HepG2 (cell line): ENCODE data around the gene FAM221B. TPM values are rescaled to one million over a fixed set of nuclear protein-coding genes. Genes with fewer than 3 reads are reported as not detected.

Experiments used
- ATAC-seq: fragments of 200-7000 bp; cut with Tn5 transposase; 3 replicates; pipeline ENCODE4 v1.9.1; 2020; ENCODE audit warnings: mild to moderate bottlenecking, moderate library complexity
- BruUV-seq: library from RNA; stranded (reverse); fragments of 400-500 nt; replicated peaks from 2 replicates; lab custom pipeline; 2021; lab: Mats Ljungman, UMichigan
- CTCF ChIA-PET: fragments of 300-600 bp; formaldehyde crosslinking; extraction: SDS; loops from one replicate; lab custom pipeline; 2021; ENCODE audit warnings: low total read pairs, inconsistent platforms, low intra/inter-chr PET ratio; lab: Yijun Ruan, JAX
- POLR2A ChIA-PET: fragments of 350-600 bp; sonication (Branson Sonifier 250); formaldehyde crosslinking; loops from one replicate; lab custom pipeline; 2020; ENCODE audit warnings: antibody characterized with exemption, inconsistent platforms; lab: Yijun Ruan, JAX
- DNase-seq: peaks from one replicate; pipeline ENCODE4 v3.0.0-alpha.2; 2015; ENCODE audit warnings: low spot score
- FAIRE-seq: peaks from 3 replicates; lab custom pipeline; 2011; peaks lifted over from hg19 to GRCh38; lab: Jason Lieb, UNC
- H2AFZ ChIP-seq: one replicate; pipeline ENCODE4 v1.6.1; 2011; ENCODE audit warnings: low read length, inconsistent platforms
- H3K27ac ChIP-seq: fragments of 300-600 bp; 3 replicates; pipeline ENCODE4 v1.8.0; 2011; ENCODE audit warnings: mixed run types, mild to moderate bottlenecking, mixed read lengths, low read length, inconsistent platforms; ENCODE audit not compliant: insufficient read depth; ENCODE audit errors: extremely low read length
- H3K27me3 ChIP-seq, 2 experiments: fragments of 200-600 bp in 1 of 2; 2 replicates in 1 of 2; 3 replicates in 1 of 2; pipeline versions ENCODE4 v1.6.0 to v1.8.0; 2011; ENCODE audit warnings: low read length in 2 of 2, mild to moderate bottlenecking in 2 of 2, moderate library complexity in 2 of 2, inconsistent platforms in 1 of 2; ENCODE audit not compliant: insufficient read depth in 2 of 2, control insufficient read depth in 1 of 2
- H3K36me3 ChIP-seq, 2 experiments: fragments of 200-600 bp in 1 of 2; replicated peaks in 1 of 2; 2 replicates in 1 of 2; 3 replicates in 1 of 2; pipeline versions ENCODE4 v1.5.1 to v1.8.0; 2011; ENCODE audit warnings: low read length in 2 of 2, inconsistent platforms in 1 of 2; ENCODE audit not compliant: insufficient read depth in 2 of 2, control insufficient read depth in 1 of 2
- H3K4me1 ChIP-seq: 2 replicates; pipeline ENCODE4 v1.5.1; 2012; ENCODE audit warnings: low read length, inconsistent platforms; ENCODE audit not compliant: insufficient read depth
- H3K4me2 ChIP-seq: 2 replicates; pipeline ENCODE4 v1.6.0; 2011; ENCODE audit warnings: low read depth, low read length, inconsistent platforms
- H3K4me3 ChIP-seq, 3 experiments: fragments of 200-600 bp in 1 of 3; sonication (generic), shearing (Covaris generic) in 1 of 3; replicated peaks in 1 of 3; 2 replicates each; pipeline ENCODE4 v1.5.1; 2011 to 2016; ENCODE audit warnings: low read length in 3 of 3, inconsistent platforms in 2 of 3, low read depth in 2 of 3, mild to moderate bottlenecking in 2 of 3, control low read depth in 1 of 3, mixed read lengths in 1 of 3; ENCODE audit not compliant: insufficient read depth in 1 of 3
- H3K79me2 ChIP-seq: one replicate; pipeline ENCODE4 v1.6.1; 2011; ENCODE audit warnings: low read length, inconsistent platforms; ENCODE audit not compliant: insufficient read depth
- H3K9ac ChIP-seq: 2 replicates; pipeline ENCODE4 v1.6.0; 2011; ENCODE audit warnings: mild to moderate bottlenecking, low read depth, low read length, inconsistent platforms; ENCODE audit not compliant: insufficient read depth
- H3K9me3 ChIP-seq: 2 replicates; pipeline ENCODE4 v1.5.1; 2012; ENCODE audit warnings: mild to moderate bottlenecking, low read length
- H4K20me1 ChIP-seq: 2 replicates; pipeline ENCODE4 v1.6.0; 2011; ENCODE audit warnings: inconsistent platforms, mild to moderate bottlenecking, low read length, moderate library complexity; ENCODE audit not compliant: insufficient read depth
- NRL ChIP-seq: sonication (generic); formaldehyde crosslinking; IDR thresholded peaks from 2 replicates; pipeline ENCODE4 v1.5.0; 2020; ENCODE audit warnings: missing genetic modification reagents, mild to moderate bottlenecking, moderate library complexity, borderline replicate concordance
- STAT5B ChIP-seq: sonication (generic); formaldehyde crosslinking; IDR thresholded peaks from 2 replicates; pipeline ENCODE4 v1.4.0; 2020; ENCODE audit warnings: missing genetic modification reagents
- TARDBP ChIP-seq: sonication (generic); formaldehyde crosslinking; IDR thresholded peaks from 2 replicates; pipeline ENCODE4 v1.8.0; 2022; ENCODE audit warnings: mild to moderate bottlenecking, missing genetic modification reagents
- TOE1 ChIP-seq: sonication (generic); formaldehyde crosslinking; IDR thresholded peaks from 2 replicates; pipeline ENCODE4 v1.4.0; 2020; ENCODE audit warnings: mild to moderate bottlenecking, missing genetic modification reagents
- ZMYM3 ChIP-seq: sonication (generic); formaldehyde crosslinking; IDR thresholded peaks from 2 replicates; pipeline ENCODE4 v1.5.1; 2020; ENCODE audit warnings: mild to moderate bottlenecking, missing genetic modification reagents
- ZNF567 ChIP-seq: sonication (generic); formaldehyde crosslinking; IDR thresholded peaks from 2 replicates; pipeline ENCODE4 v1.8.1; 2023; ENCODE audit warnings: mild to moderate bottlenecking, missing genetic modification reagents, borderline replicate concordance
- ZNF781 ChIP-seq: sonication (generic); formaldehyde crosslinking; IDR thresholded peaks from 2 replicates; pipeline ENCODE4 v1.5.1; 2020; ENCODE audit warnings: borderline replicate concordance, mild to moderate bottlenecking, missing genetic modification reagents; ENCODE audit errors: not compliant biosample characterization
- WGBS: methylation state at CpG from one replicate; pipeline ENCODE4 v1.1.6; 2017; ENCODE audit warnings: low lambda C conversion rate; 5-methylcytosine and 5-hydroxymethylcytosine counted together
- in situ Hi-C: cut with HindIII; loops from 2 replicates; pipeline ENCODE4 v1.10.0; 2017; ENCODE audit warnings: low pct_unique_long_range_greater_than_20kb; ENCODE audit not compliant: extremely low pct_ligation_motif_present
- intact Hi-C: fragments of 100-400 bp; cut with micrococcal nuclease; formaldehyde crosslinking; loops from one replicate; pipeline ENCODE4 v1.10.0; 2022; ENCODE audit not compliant: unreplicated experiment
- polyA plus RNA-seq, 8 experiments: library from polyadenylated mRNA; depleted of rRNA in 3 of 8; stranded (reverse) in 7 of 8; unstranded in 1 of 8; fragments of >200 nt; fragmentation: Illumina TruSeq in 4 of 8; extraction: Trizol in 4 of 8; gene quantifications; 2 replicates each; pipeline versions ENCODE4 v1.2.1 to v1.2.3, GENCODE V29; 2011 to 2016; ENCODE audit warnings: low read depth in 4 of 8, missing spikeins in 1 of 8, mixed read lengths in 1 of 8; ENCODE audit not compliant: insufficient read depth in 1 of 8
- total RNA-seq, 5 experiments: library from RNA; depleted of rRNA; stranded (reverse); fragments of >200 nt; fragmentation: Illumina TruSeq; extraction: Trizol; gene quantifications; 2 replicates each; pipeline ENCODE4 v1.2.3, GENCODE V29; 2016; ENCODE audit warnings: low read depth in 1 of 5
- TF ChIP-seq, protein P1 (sequence below): sonication (generic); formaldehyde crosslinking; IDR thresholded peaks from 2 replicates; pipeline ENCODE4 v1.8.1; 2023; ENCODE audit warnings: mild to moderate bottlenecking, inconsistent platforms, moderate library complexity, missing genetic modification reagents, borderline replicate concordance
- TF ChIP-seq, protein P2 (sequence below): sonication (generic); formaldehyde crosslinking; IDR thresholded peaks from 2 replicates; pipeline ENCODE4 v1.4.0; 2020; ENCODE audit warnings: mild to moderate bottlenecking, missing genetic modification reagents
- TF ChIP-seq, protein P3 (sequence below), 2 experiments: sonication (generic) in 1 of 2; formaldehyde crosslinking in 1 of 2; IDR thresholded peaks; 2 replicates each; pipeline versions ENCODE4 v1.4.0 to v1.6.1; 2018 to 2020; ENCODE audit warnings: missing genetic modification reagents in 2 of 2, borderline replicate concordance in 1 of 2, low read depth in 1 of 2, mild to moderate bottlenecking in 1 of 2, missing biosample characterization in 1 of 2
- TF ChIP-seq, protein P4 (sequence below): sonication (generic); formaldehyde crosslinking; conservative IDR thresholded peaks from 2 replicates; pipeline ENCODE4 v1.8.1; 2023; ENCODE audit warnings: missing genetic modification reagents

Gene FAM221B
- total and polyA plus RNA-seq, 2 of the 13 experiments (the other 11 are each of a cell fraction or from before 2014, with no cell fraction given): not detected

DNA sequence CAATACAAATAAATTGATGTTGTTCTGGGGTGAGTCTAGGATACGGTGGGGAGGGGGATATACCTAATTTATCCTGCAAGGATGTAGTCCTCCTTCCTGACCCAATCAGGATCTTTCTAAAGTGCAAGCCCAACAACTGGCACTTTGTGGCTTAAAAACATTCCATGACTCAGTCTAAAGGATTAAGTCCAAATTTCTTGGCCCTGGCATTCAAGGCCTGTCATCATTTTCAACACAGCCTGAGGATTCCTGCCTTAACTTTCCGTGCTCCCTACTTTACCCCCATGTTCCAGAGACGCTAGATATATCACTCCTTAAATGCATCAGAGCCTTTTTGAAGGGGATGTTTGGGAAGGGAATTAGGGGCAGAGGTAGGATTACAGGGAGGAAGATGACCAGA is 1.0 kb downstream of the FAM221B start (continued):
- no peak for TF ChIP-seq ZMYM3 (CRISPR knock-in tag)
- TF ChIP-seq, protein P1, sequence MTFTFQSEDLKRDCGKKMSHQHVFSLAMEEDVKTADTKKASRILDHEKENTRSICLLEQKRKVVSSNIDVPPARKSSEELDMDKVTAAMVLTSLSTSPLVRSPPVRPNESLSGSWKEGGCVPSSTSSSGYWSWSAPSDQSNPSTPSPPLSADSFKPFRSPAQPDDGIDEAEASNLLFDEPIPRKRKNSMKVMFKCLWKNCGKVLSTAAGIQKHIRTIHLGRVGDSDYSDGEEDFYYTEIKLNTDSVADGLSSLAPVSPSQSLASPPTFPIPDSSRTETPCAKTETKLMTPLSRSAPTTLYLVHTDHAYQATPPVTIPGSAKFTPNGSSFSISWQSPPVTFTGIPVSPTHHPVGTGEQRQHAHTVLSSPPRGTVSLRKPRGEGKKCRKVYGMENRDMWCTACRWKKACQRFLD (CRISPR knock-in tag): no peak
- TF ChIP-seq, all 625 proteins: peak for 0

DNA sequence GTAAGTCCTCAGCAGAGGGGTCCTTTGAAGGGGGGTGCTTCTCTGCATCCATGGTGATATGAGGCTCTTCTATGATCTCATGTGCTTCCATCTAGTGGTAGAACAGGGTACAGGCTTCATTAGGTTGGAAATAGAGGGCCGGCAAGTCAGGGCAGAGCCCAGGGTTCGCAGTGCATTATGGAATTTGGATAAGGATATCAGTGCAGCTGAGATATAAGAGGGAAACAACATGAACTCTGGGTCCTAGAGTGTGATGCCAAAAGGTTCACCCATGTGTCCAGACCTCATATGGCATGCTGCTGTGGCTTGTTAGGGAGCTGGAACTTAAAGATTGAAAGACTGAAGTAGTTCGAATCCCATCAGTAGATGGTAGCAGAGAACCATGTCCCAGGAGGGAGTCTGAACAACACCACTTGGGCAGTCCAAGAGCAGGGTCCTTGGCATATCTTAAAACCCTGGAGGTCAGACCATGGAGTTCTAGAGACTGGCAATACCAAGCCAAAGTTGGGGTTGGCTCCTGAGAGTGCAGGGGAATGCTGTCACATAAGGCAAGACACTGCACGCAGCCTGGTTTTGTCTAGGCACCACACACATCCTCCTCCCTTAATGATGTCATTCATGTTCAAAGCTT is 2.3 kb downstream of the FAM221B start:
- ChIA-PET CTCF (interaction anchor here (0.7 to 2.2 kb wide), 4 partner anchors 35 to 120 kb away, joined by 3 to 24 read pairs (median 8); partner anchors contain the start of gene NPR2), POLR2A (interaction anchor here (1.3 kb wide), 1 partner anchor 12 kb away, joined by 6 read pairs; the partner anchor contains the start of gene HINT2)
- DNase-seq (peak; percentile 65), FAIRE-seq (peak; percentile 89), ATAC-seq (peak; percentile 55)
- Histone ChIP-seq H3K9ac (no peak overlapping the region), H3K79me2 (no peaks in the 10 kb centered on the region), H3K36me3 (no peaks in the 10 kb centered on the region), H3K4me1 (peaks cover 34% of the 10 kb centered on the region), H3K27ac (no peak overlapping the region), H3K4me2 (peak overlapping the region; percentile 70), H3K4me3 (peak overlapping the region in 1 of 3 experiments; percentile 34; a peak in 1 of 6 replicates), H2AFZ (no peak overlapping the region), H4K20me1 (no peaks in the 10 kb centered on the region), H3K9me3 (no peaks in the 10 kb centered on the region), H3K27me3 (no peaks in the 10 kb centered on the region)
- intact Hi-C loops: loop anchor here (1.0 to 5.0 kb wide), 3 partner anchors 35 to 94 kb away; partner anchors contain the start of genes CREB3, NPR2 and TLN1
- BruUV-seq: no TSS peak
- in situ Hi-C loops: loop anchor here (5.0 kb wide), 1 partner anchor 56 kb away; no protein-coding TSS in a partner anchor
- WGBS: 30% methylated on average over 3 of the region's 4 CpGs
- TF ChIP-seq ZNF781 (CRISPR knock-in tag) (peak; percentile 57), STAT5B (no peak), NRL (CRISPR knock-in tag) (no peak), TARDBP (CRISPR knock-in tag) (peak; percentile 38; the same call in 1 of the 2 replicates), ZNF567 (CRISPR knock-in tag) (0 out of 2 replicates have a peak, but pooled peaks have one; percentile 69), TOE1 (no peak)
- TF ChIP-seq, protein P2, sequence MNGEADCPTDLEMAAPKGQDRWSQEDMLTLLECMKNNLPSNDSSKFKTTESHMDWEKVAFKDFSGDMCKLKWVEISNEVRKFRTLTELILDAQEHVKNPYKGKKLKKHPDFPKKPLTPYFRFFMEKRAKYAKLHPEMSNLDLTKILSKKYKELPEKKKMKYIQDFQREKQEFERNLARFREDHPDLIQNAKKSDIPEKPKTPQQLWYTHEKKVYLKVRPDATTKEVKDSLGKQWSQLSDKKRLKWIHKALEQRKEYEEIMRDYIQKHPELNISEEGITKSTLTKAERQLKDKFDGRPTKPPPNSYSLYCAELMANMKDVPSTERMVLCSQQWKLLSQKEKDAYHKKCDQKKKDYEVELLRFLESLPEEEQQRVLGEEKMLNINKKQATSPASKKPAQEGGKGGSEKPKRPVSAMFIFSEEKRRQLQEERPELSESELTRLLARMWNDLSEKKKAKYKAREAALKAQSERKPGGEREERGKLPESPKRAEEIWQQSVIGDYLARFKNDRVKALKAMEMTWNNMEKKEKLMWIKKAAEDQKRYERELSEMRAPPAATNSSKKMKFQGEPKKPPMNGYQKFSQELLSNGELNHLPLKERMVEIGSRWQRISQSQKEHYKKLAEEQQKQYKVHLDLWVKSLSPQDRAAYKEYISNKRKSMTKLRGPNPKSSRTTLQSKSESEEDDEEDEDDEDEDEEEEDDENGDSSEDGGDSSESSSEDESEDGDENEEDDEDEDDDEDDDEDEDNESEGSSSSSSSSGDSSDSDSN (CRISPR knock-in tag): 0 out of 2 replicates have a peak, but pooled peaks have one; percentile 22
- TF ChIP-seq, protein P3, sequence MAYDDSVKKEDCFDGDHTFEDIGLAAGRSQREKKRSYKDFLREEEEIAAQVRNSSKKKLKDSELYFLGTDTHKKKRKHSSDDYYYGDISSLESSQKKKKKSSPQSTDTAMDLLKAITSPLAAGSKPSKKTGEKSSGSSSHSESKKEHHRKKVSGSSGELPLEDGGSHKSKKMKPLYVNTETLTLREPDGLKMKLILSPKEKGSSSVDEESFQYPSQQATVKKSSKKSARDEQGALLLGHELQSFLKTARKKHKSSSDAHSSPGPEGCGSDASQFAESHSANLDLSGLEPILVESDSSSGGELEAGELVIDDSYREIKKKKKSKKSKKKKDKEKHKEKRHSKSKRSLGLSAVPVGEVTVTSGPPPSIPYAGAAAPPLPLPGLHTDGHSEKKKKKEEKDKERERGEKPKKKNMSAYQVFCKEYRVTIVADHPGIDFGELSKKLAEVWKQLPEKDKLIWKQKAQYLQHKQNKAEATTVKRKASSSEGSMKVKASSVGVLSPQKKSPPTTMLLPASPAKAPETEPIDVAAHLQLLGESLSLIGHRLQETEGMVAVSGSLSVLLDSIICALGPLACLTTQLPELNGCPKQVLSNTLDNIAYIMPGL (CRISPR knock-in tag; IDR thresholded peaks at IDR 0.05; ENCODE audit: borderline replicate concordance in 1 of 2, low read depth in 1 of 2): peak; percentile 25 to 46; a peak in 1 of 4 replicates
- TF ChIP-seq, protein P4, sequence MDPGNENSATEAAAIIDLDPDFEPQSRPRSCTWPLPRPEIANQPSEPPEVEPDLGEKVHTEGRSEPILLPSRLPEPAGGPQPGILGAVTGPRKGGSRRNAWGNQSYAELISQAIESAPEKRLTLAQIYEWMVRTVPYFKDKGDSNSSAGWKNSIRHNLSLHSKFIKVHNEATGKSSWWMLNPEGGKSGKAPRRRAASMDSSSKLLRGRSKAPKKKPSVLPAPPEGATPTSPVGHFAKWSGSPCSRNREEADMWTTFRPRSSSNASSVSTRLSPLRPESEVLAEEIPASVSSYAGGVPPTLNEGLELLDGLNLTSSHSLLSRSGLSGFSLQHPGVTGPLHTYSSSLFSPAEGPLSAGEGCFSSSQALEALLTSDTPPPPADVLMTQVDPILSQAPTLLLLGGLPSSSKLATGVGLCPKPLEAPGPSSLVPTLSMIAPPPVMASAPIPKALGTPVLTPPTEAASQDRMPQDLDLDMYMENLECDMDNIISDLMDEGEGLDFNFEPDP (CRISPR knock-in tag): 0 out of 2 replicates have a peak, but pooled peaks have one; percentile 19
